K562 (cell line): ENCODE data around the gene CRABP2. TPM values are rescaled to one million over a fixed set of nuclear protein-coding genes. Genes with fewer than 3 reads are reported as not detected.

Experiments used
- NKRF ChIP-seq: fragments of 450-650 bp; IDR thresholded peaks from 2 replicates; pipeline ENCODE4 v1.6.1; 2016; ENCODE audit warnings: borderline replicate concordance
- THAP12 ChIP-seq: fragments of 250-450 bp; sonication (Bioruptor Pico); IDR thresholded peaks from 2 replicates; pipeline ENCODE4 v1.9.0; 2021; ENCODE audit warnings: mild to moderate bottlenecking, inconsistent platforms
- polyA plus RNA-seq, 8 experiments: library from polyadenylated mRNA; depleted of rRNA in 4 of 8; stranded (reverse) in 5 of 8; unstranded in 3 of 8; fragments of >200 nt; fragmentation: Nextera tagmentation in 2 of 8; fragmentation: Illumina TruSeq in 1 of 8; extraction: Ambion mirVana in 2 of 8; extraction: Trizol in 1 of 8; gene quantifications; 2 replicates each; pipeline versions ENCODE4 v1.2.1 to v1.2.3, GENCODE V29; 2011 to 2014; ENCODE audit warnings: inconsistent platforms in 1 of 8, missing spikeins in 1 of 8
- total RNA-seq, 7 experiments: library from RNA; depleted of rRNA in 6 of 7; stranded (reverse); fragments of >200 nt in 6 of 7; fragmentation: Illumina TruSeq in 2 of 7; extraction: Trizol in 2 of 7; gene quantifications; 2 replicates each; pipeline versions ENCODE4 v1.2.1 to v1.2.3, GENCODE V29; 2011 to 2021; ENCODE audit warnings: low replicate concordance in 1 of 7
- TF ChIP-seq, protein P1 (sequence below), 2 experiments: fragments of 450-650 bp in 1 of 2; sonication (generic) in 1 of 2; formaldehyde crosslinking in 1 of 2; IDR thresholded peaks; 2 replicates each; pipeline versions ENCODE4 v1.7.1 to v1.9.0; 2016 to 2022; ENCODE audit warnings: inconsistent platforms in 1 of 2, mild to moderate bottlenecking in 1 of 2, missing genetic modification reagents in 1 of 2
- TF ChIP-seq, protein P2 (sequence below), 2 experiments: fragments of 450-650 bp; formaldehyde crosslinking in 1 of 2; IDR thresholded peaks; 2 replicates each; pipeline versions ENCODE4 v1.4.0 to v1.6.1; 2014 to 2020; ENCODE audit warnings: mild to moderate bottlenecking in 2 of 2, borderline replicate concordance in 1 of 2, low read depth in 1 of 2

The CRABP2 gene
- total and polyA plus RNA-seq, 9 of the 15 experiments (the other 6 are each of a cell fraction or from before 2014, with no cell fraction given) = 0.30 to 2.5 (median 0.82) TPM

GRCh38 chr1:156703741-156704140 is 1.6 kb downstream of the CRABP2 start (continued):
- TF ChIP-seq NKRF = no peak
- TF ChIP-seq, protein P1, sequence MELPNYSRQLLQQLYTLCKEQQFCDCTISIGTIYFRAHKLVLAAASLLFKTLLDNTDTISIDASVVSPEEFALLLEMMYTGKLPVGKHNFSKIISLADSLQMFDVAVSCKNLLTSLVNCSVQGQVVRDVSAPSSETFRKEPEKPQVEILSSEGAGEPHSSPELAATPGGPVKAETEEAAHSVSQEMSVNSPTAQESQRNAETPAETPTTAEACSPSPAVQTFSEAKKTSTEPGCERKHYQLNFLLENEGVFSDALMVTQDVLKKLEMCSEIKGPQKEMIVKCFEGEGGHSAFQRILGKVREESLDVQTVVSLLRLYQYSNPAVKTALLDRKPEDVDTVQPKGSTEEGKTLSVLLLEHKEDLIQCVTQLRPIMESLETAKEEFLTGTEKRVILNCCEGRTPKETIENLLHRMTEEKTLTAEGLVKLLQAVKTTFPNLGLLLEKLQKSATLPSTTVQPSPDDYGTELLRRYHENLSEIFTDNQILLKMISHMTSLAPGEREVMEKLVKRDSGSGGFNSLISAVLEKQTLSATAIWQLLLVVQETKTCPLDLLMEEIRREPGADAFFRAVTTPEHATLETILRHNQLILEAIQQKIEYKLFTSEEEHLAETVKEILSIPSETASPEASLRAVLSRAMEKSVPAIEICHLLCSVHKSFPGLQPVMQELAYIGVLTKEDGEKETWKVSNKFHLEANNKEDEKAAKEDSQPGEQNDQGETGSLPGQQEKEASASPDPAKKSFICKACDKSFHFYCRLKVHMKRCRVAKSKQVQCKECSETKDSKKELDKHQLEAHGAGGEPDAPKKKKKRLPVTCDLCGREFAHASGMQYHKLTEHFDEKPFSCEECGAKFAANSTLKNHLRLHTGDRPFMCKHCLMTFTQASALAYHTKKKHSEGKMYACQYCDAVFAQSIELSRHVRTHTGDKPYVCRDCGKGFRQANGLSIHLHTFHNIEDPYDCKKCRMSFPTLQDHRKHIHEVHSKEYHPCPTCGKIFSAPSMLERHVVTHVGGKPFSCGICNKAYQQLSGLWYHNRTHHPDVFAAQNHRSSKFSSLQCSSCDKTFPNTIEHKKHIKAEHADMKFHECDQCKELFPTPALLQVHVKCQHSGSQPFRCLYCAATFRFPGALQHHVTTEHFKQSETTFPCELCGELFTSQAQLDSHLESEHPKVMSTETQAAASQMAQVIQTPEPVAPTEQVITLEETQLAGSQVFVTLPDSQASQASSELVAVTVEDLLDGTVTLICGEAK (IDR thresholded peaks at IDR 0.05) = no peak
- TF ChIP-seq, protein P1 (CRISPR knock-in tag; IDR thresholded peaks at IDR 0.05) = no peak
- TF ChIP-seq THAP12 (CRISPR knock-in tag) = no peak
- TF ChIP-seq, protein P2, sequence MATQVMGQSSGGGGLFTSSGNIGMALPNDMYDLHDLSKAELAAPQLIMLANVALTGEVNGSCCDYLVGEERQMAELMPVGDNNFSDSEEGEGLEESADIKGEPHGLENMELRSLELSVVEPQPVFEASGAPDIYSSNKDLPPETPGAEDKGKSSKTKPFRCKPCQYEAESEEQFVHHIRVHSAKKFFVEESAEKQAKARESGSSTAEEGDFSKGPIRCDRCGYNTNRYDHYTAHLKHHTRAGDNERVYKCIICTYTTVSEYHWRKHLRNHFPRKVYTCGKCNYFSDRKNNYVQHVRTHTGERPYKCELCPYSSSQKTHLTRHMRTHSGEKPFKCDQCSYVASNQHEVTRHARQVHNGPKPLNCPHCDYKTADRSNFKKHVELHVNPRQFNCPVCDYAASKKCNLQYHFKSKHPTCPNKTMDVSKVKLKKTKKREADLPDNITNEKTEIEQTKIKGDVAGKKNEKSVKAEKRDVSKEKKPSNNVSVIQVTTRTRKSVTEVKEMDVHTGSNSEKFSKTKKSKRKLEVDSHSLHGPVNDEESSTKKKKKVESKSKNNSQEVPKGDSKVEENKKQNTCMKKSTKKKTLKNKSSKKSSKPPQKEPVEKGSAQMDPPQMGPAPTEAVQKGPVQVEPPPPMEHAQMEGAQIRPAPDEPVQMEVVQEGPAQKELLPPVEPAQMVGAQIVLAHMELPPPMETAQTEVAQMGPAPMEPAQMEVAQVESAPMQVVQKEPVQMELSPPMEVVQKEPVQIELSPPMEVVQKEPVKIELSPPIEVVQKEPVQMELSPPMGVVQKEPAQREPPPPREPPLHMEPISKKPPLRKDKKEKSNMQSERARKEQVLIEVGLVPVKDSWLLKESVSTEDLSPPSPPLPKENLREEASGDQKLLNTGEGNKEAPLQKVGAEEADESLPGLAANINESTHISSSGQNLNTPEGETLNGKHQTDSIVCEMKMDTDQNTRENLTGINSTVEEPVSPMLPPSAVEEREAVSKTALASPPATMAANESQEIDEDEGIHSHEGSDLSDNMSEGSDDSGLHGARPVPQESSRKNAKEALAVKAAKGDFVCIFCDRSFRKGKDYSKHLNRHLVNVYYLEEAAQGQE (IDR thresholded peaks at IDR 0.05; ENCODE audit: borderline replicate concordance) = peak; percentile 59
- TF ChIP-seq, protein P2 (CRISPR knock-in tag; IDR thresholded peaks at IDR 0.05; ENCODE audit: low read depth) = no peak
